Activated CD4-positive, alpha-beta T cell treated with anti-CD3 and anti-CD28 coated beads, Interleukin-2, Interleukin-6, amounts not matched to agents 100 ng/mL and 50 ng/mL, durations not matched to agents 16 hours and 8 hours (primary cell): ENCODE measurements around the gene SNX4.

ENCODE experiments used
- DNase-seq: peaks from one replicate; pipeline ENCODE4 v3.0.0-alpha.2; 2020

SNX4 gene

GRCh38 chr3:125401402-125401801 is 118.6 kb downstream of the SNX4 start:
- no peak for DNase-seq

DNA sequence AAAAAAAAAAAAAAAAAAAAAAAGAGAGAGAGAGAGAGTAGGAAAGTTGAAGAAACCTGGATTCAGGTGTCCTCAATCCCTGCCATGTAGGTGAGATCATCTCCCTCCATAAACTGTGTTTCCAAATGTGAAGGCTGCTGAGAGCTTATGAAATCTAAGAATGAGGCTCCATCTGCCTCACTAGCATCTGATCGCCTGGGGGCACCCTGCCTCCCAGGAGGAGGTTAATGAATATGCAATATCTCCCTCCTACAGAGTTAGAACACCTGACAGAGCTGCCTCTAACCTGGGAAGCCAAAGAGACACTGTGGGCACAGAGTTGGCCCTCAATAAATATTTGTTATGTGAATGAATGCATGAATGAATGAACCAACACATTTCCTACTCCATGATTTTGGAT is 121.0 kb downstream of the SNX4 start:
- DNase-seq: no peak
